Measurements from ENCODE around the gene DAZL.

DNA sequence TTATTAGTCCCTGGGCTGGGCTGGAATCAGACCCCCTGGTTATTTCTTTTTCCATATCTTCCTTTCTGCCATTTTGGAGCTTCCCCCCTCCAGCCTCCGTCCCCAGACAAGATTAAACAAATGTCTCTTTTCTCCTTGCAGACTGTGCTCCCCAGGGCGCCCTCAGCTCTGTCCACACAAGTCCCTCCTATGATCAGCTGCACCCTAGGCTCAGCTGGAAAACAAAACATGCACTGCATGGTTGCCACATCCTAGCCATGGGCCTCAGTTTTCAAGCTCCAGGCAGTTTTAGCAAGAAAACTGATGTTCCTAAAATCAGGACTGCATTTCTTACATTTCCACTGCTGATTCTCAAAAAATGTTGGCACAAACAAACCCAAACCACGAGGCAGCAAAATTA, 68.2 kb downstream of the DAZL start:
- TF ChIP-seq CTCF (conservative IDR thresholded peaks at IDR 0.05; ENCODE audit: low read depth, low read length) (no peak), EZH2 (IDR thresholded peaks at IDR 0.05; ENCODE audit: low read length, unreplicated experiment) (no peak)
